ENCODE results near the gene PHF12.

DNA sequence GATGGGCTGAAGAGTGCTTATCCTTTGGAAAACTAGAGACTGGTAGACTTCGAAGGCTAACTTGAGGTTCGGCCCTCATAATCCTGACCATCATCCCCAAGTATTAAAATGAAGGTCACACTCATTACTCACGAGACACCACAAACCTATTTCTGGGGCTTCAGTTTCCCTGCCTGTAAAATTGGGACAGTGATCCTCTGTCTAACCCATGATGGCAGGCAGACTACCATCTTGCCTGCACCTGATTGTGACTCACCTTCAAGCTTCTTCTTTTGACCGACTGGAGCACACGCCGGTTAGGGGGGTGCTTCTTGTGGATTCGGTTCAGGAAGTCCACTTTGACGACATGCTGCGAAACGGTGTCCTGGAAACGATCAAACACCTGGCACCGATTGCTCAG is 34.3 kb downstream of the PHF12 start:
- TF ChIP-seq, protein P1, sequence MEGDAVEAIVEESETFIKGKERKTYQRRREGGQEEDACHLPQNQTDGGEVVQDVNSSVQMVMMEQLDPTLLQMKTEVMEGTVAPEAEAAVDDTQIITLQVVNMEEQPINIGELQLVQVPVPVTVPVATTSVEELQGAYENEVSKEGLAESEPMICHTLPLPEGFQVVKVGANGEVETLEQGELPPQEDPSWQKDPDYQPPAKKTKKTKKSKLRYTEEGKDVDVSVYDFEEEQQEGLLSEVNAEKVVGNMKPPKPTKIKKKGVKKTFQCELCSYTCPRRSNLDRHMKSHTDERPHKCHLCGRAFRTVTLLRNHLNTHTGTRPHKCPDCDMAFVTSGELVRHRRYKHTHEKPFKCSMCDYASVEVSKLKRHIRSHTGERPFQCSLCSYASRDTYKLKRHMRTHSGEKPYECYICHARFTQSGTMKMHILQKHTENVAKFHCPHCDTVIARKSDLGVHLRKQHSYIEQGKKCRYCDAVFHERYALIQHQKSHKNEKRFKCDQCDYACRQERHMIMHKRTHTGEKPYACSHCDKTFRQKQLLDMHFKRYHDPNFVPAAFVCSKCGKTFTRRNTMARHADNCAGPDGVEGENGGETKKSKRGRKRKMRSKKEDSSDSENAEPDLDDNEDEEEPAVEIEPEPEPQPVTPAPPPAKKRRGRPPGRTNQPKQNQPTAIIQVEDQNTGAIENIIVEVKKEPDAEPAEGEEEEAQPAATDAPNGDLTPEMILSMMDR (IDR thresholded peaks at IDR 0.05) = no peak
- no peak for TF ChIP-seq POLR2AphosphoS5 (IDR thresholded peaks at IDR 0.05; ENCODE audit: insufficient read depth in 1 of 2, low read depth in 1 of 2)
